ENCODE results near the gene AHSA1.

The AHSA1 gene

DNA sequence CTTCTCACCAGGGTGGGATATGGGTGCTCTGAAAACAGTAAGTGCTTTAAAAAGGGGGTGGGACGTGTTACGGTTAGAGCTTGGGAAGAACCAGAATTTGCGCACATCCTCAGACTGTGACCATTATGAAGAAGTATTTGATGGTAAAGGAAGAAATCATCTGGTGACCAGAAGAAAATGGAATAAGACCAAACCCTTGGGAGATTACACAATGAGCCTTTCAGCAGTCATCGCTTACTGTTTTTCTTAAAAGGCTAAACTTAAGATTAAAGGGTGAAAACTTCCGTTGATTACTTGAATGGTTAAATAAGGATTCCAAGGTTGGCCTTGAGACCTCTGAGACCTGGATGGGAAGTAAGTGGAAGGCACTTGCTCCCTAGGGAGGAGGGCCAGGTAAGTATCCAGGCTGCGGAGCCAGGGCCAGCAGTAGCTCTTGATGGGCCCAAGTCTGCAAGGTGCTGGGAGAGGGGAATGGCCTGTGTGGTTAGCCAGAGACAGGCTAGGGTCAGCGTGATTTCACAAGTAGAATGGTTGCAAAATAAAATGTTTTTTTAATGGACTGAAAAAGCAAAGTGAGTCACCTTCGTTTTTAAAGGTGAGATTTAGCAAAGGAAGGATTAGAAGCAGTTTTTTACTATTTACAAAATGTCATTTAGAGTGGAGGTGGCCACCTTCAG, 53.7 kb downstream of the AHSA1 start:
- no peak for DNase-seq

DNA sequence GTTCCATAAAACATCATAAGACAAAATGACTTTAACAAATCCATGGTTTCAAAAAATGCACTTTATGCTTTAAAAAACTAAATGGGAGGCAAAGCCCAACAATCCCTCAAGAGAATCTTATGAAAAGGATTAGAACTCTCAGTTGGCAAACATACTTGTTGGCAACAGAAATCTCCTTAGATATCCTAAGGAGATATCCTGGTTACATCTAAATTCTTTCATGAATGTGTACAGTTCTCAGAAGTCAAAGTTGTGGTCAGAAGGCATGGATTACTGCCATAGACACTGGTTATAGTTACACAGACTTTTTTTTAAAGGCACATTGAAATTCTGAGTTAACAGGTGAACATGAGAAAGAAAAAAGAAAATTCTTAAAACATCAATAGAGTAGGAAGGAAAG, 58.2 kb downstream of the AHSA1 start:
- DNase-seq = no peak
